Lower leg skin (tissue), 4 donors: Measurements from ENCODE around the gene TMEM141. TPM values are rescaled to one million over a fixed set of nuclear protein-coding genes. Genes with fewer than 3 reads are reported as not detected.

Source experiments
- DNase-seq, 2 donors: peaks; one replicate each; pipeline ENCODE4 v3.0.0-alpha.2; 2019; ENCODE audit warnings: low spot score in 2 of 2
- H3K4me3 ChIP-seq: fragments of 200-600 bp; sonication (generic); 2 replicates; pipeline ENCODE4 v1.5.1; 2017; ENCODE audit warnings: mild to moderate bottlenecking, low read depth; ENCODE audit not compliant: poor library complexity, severe bottlenecking
- CTCF ChIP-seq, 3 donors: fragments of 450-650 bp; IDR thresholded peaks; one replicate each; pipeline ENCODE4 v1.5.1; 2016; ENCODE audit warnings: antibody characterized with exemption in 3 of 3, mild to moderate bottlenecking in 3 of 3, moderate library complexity in 2 of 3
- POLR2A ChIP-seq, 2 donors: fragments of 450-650 bp; IDR thresholded peaks; one replicate each; pipeline ENCODE4 v1.6.1; 2016 to 2017; ENCODE audit warnings: antibody characterized with exemption in 2 of 2, mild to moderate bottlenecking in 1 of 2, moderate library complexity in 1 of 2
- WGBS, 2 donors: methylation state at CpG; one replicate each; pipeline ENCODE4 v1.1.5; 2018; 5-methylcytosine and 5-hydroxymethylcytosine counted together
- intact Hi-C: fragments of 100-400 bp; cut with DNase I; formaldehyde crosslinking; loops from one replicate; pipeline ENCODE4 v1.15.0; 2023; ENCODE audit warnings: low total_unique reads
- total RNA-seq, 4 donors: library from RNA; depleted of rRNA; stranded (reverse); fragments of >200 nt; gene quantifications; one replicate each; pipeline ENCODE4 v1.1.0, GENCODE V29; 2016

The TMEM141 gene
- total RNA-seq, 4 donors from 2014 or later, result 67.7 to 120 (median 91.3) TPM

DNA sequence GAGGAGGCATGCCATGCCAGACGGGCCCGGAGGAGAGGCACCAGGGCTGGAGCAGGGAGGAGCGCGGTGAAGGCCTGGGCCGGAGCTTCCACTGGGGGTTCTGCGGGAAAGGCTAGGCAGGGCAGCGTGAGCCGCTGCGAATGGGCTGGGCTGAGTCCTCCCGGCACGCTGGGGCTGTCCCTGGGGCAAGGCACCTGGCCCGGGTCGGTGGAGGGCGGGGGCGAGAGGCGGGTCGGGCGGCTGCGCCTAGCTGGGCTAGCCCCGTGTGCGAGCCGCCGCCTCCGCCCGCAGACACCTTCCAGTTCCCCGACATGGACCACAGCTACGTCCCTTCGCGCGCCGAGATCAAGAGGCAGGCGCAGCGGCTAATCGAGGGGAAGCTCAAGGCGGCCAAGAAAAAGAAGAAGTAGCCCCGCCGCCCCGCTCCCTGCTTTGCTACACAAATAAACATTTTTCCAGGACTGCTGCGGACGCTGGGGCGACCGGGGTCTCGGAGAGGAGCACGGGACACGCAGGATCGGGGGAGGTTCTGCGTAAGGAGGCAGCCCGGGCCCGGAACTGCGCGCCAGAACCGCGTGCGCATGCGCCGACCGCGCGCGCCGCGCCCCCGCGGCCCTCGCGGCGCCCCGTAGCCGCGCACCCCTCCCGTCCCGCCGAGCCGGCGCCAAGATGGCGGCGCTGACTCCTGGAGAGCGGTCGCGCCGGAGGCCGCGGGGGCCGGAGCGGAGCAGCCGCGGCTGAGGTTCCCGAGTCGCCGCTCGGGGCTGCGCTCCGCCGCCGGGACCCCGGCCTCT lies 16.3 kb downstream of the TMEM141 start, which contains the start of gene RABL6:
TSS of gene RABL6 (plus strand) at position 668 of the 794 bp plus-strand sequence. CDS start 249 bp downstream, outside the sequence.
- H3K4me3 ChIP-seq, result peak within 1 kb of the TSS; percentile 97
- 1% methylated on average over 19 to 51 of the region's 96 CpGs for WGBS, 2 donors
- intact Hi-C loops, result no loop called here
- TF ChIP-seq CTCF (IDR thresholded peaks at IDR 0.05) (no peak), POLR2A (IDR thresholded peaks at IDR 0.05) (no peak)
- peak in 1 of 2 donors; percentile 94 for DNase-seq

- intact Hi-C loops, result no loop called here
- WGBS, 2 donors, result 0 to 1% methylated on average over 20 to 54 of the region's 93 CpGs
- no peak for DNase-seq
- TF ChIP-seq CTCF (IDR thresholded peaks at IDR 0.05) (no peak), POLR2A (IDR thresholded peaks at IDR 0.05) (no peak)
- peak overlapping the region; percentile 97 for H3K4me3 ChIP-seq
Measured at GRCh38 chr9:136808075-136808805, 17.1 kb downstream of the TMEM141 start.

DNA sequence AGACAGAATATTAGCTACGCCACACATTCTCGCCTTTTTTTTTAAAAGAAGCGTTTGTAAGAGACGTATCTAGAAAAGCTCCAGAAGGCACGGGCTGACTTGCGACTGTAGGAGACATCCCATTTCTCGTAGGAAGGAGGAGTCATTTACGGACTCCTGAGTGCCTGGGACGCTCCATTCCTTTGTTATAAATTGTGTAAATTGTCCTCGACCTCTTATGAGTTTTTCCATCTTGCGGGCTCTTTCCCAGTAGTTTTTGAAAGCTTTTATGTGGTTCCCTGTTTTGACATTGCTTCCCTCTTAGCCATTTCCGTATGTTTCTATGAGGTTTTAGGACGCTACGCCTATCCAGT lies 17.6 kb downstream of the TMEM141 start:
- DNase-seq, result no peak
- 2 to 3% methylated on average over 14 of the region's 14 CpGs for WGBS, 2 donors

DNA sequence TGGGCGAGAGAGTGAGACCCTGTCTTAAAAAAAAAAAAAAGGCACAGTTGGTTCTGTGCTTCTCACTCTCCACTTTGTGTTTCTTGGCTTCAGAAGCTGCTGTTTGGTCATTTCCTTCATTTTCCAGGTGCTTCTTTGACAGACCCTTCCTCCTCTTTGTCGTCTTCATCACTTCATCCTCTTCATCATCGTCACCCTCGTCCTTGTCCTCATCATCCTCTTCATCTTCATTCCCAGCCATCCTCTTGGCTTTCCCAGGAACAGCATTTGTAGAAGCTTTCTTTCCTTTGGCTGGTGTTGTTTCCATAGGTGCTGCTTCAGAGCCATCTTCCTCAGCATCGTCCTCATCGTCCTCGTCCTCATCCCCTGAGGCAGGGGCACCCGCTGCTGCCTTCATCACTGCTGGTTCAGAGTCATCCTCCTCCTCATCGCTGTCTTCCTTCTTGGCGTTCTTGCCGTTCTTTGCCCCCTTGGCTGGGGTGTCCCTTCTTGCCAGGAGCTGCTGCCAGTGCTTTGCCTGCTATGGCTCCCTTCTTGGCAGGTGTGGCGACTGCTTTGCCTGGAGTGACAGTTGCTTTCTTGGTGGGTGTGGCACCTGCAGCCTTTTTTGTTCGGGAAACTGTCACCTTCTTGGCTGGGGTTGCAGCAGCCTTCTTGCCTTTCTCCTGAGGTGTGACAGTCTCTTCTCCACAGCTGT lies 23.7 kb downstream of the TMEM141 start:
- 87 to 90% methylated on average over 13 of the region's 13 CpGs for WGBS, 2 donors
- TF ChIP-seq CTCF (IDR thresholded peaks at IDR 0.05) (no peak), POLR2A (IDR thresholded peaks at IDR 0.05) (no peak)
- DNase-seq, result no peak
- no peak overlapping the region for H3K4me3 ChIP-seq
- intact Hi-C loops, result no loop called here

More for the DNA sequence above, 17.6 kb downstream of the TMEM141 start:
- H3K4me3 ChIP-seq, result peak overlapping the region; percentile 97
- intact Hi-C loops, result no loop called here
- no peak for TF ChIP-seq POLR2A (IDR thresholded peaks at IDR 0.05)
- TF ChIP-seq CTCF (IDR thresholded peaks at IDR 0.05), result no peak

DNA sequence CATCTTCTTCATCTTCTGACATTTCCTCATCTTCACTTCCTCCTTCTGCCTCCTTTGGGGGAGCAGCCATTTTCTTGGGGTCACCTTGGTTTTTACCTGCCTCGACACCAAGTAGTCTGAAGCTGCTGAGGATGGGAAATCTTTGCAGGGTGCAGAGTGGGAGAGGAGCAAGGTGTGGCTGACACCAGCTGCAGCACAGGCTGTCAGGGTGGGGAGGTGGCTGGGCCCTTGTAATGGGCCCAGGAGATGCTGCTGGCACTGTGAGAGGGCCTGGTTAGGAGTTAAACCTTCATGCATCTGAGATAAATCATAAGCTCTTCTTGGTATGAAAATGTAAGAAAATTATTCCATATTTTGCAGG lies 24.3 kb downstream of the TMEM141 start:
- 0 to 45% methylated on average over 1 of the region's 1 CpG for WGBS, 2 donors
- intact Hi-C loops, result no loop called here
- DNase-seq, result no peak
- no peak overlapping the region for H3K4me3 ChIP-seq
- TF ChIP-seq POLR2A (IDR thresholded peaks at IDR 0.05) (no peak), CTCF (IDR thresholded peaks at IDR 0.05) (no peak)
